EL (cell line): ENCODE measurements around the gene SNRNP27.
"Not testable (repeated sequence)": the region's sequence is repeated elsewhere in the genome, so short reads cannot be mapped to it uniquely, and the experiment has no call there.

Experiments
- DNase-seq: peaks from one replicate; pipeline ENCODE4 v3.0.0-alpha.2; 2016

The SNRNP27 gene, protein sequence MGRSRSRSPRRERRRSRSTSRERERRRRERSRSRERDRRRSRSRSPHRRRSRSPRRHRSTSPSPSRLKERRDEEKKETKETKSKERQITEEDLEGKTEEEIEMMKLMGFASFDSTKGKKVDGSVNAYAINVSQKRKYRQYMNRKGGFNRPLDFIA

DNA sequence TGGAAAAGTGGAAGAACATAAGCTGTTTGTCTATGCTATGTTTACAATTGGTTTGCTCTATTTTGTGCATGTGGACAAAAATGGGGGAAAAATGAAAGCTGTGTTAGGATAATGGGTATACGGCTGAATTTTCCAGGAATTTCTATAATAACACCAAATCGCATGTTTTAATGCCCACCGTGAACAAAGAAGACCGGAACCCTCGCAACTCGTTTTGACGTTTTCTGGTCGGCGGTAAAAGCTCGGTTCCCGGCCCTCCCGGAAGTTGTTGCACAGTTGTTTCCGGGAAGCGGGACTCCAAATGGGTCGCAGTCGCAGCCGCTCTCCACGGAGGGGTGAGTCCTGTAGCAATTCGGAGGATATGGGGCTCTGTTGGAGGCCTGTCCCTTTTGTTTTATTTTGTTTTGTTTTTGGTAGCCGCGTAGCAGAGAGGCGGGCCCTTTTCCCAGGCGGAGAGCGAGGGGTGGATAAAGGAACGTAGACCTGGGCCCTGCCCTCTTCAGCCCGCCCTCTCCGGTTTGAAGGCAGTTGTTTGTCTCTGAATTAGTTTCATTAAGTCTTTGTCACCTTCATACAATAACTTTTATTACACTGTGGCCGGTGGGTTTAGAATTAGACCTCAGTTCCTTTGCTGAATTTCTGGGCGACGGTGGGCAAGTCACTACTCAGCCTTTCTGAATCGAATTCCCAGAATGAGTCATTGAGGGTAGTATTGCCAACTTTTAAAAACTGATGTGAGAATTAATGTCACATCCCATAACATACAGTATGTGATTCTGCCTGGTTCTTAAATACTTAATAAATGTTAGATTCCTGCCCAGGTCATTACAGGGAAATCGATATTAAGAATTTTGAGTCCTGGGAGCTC is at the start of gene SNRNP27:
Gene SNRNP27, plus strand, starts transcription at position 273 of the 868 bp plus-strand sequence. Its CDS starts 29 bp downstream, at position 302.
- DNase-seq = peak; percentile 81

DNA sequence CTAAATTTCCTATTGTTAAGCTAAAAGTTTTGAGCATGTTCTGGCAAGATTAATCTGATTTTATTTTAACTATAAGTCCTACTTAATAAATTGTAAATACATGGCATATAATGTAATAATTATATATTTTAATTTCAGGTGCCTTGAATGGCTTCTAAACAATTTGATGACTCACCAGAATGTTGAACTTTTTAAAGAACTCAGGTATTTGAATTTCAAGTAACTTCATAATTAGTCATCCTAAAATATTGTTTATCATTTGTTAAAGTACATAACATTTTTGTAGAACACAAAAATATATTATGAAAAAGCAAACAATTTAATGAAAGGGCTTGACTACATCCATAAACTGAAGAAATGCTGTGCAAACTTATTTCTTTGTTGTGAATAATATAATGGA is 49.8 kb upstream of the SNRNP27 start:
- no peak for DNase-seq

DNA sequence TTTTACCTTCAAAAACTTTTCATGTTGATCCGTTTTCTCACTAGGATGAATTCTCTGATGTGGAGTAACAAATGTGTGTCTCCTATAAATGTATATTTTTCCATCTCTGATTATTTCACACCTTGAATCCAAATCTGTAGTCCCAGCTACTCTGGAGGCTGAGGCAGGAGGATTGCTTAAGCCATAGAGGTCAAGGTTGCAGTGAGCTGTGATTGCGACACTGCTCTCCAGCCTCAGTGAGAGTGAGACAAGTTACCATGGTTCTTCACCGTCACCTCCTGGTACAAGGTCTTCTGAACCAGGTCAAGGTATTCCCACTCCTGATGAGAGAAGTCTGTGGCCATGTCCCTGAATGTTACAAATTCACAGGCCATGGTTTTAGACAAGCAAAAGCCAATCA is 49.2 kb upstream of the SNRNP27 start:
- no peak for DNase-seq

DNA sequence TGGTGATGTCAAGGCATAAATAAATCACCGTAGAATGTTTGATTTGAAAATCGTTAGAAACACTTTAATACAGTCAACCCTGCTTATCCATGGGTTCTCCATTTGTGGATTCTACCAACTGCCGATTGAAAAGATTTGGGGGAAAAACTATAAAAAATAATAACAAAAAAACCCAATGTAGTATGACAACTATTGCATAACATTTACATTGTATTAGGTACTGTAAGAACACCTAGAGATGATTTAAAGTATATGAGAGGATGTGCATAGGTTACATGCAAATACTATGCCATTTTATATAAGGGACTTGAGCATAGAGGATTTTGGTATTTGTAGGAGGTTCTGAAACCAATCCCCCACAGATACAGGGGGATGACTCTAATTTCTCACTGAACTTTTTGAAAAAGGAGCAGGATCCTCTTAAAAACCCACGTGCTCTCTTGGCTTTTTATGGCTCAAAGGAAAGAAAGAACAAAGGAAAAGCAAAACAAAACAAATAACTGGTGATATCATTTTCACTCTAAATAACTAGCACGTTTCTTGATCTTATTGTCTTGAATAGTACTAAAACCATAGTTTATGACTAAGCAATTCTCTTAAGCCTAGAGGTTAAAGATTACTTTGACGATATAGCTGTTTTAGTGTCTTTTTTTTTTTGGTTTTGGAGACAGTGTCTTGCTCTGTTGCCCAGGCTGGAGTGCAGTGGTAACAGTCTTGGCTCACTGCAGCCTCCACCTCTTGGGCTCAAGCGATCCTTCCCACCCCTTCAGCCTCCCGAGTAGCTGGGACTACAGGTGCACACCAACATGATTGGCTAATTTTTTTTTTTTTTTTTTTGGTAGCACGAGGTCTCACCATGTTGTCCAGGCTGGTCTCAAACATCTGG is 47.3 kb upstream of the SNRNP27 start:
- no peak for DNase-seq

DNA sequence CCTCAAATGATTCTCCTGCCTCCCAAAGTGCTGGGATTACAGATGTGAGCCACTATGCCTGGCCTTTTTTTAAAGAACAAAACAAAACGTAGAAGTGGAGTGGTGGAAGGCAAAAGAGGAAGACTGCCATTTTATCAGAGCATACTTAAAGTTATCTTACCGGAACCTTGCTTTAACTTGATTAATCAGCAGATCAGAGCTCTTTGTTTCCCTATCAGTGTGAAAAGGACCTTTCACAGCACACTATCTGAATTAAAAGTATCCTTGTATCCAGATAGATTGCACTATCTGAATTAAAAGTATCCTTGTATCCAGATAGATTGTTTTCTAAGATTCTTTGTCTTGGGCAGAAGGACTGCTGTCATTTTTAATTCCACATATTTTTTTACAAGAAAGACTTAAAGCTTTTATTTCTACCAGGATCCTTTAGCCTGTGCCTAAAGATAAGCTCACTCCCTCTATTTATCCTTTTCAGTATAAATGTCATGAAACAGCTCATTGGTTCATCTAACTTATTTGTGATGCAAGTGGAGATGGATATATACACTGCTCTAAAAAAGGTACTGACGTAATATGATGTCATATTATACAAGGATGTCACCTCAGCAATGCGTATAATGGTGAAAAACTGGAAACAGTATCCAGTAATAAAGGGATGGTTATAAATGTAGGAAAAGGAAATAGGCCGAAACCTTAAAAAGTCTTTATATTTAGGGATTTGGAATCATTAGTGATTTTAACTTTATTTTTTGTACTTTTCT is 46.5 kb upstream of the SNRNP27 start:
- no peak for DNase-seq

DNA sequence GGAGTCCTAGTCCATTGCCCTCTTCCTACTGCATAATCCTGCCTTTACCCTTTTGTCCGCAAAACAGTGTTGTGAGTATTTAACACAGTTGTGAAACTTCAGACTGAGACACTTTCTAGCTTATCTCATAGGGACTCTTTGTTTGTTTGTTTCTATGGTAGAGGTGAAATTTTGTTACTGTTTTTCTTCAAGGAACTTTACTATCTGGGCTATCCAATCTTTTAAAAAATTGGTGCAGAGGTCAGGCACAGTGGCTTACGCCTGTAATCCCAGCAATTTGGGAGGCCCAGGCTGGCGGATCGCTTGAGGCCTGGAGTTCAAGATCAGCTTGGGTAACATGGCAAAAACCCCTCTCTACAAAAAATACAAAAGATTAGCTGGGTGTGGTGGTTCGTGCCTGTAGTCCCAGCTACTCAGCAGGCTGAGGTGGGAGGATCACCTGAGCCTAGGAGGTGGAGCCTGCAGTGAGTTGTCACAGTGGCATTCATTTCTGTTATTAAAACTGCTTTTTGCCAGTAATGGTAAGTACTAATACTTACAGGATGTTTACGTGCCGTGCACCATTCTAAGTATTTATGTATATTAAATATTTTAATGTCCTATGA is 45.5 kb upstream of the SNRNP27 start:
- DNase-seq = no peak

DNA sequence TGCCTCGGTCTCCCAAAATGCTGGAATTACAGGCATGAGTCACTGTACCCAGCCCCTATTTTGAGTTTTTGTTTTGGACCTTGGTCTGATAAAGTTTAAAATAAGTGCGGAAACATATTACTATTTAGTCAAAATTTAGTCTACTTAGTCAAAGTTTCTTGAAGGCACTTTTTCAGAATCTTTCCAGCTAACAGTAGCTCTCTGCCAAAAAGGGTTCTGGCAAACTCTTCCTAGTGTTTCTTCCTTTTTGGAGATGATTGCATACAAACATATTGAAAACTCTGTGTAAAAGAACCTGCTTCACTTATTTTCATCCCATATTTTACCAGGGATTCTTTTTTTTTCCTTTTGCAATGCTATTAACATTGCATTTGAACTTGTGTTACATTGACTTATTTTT is 35.5 kb upstream of the SNRNP27 start:
- no peak for DNase-seq

DNA sequence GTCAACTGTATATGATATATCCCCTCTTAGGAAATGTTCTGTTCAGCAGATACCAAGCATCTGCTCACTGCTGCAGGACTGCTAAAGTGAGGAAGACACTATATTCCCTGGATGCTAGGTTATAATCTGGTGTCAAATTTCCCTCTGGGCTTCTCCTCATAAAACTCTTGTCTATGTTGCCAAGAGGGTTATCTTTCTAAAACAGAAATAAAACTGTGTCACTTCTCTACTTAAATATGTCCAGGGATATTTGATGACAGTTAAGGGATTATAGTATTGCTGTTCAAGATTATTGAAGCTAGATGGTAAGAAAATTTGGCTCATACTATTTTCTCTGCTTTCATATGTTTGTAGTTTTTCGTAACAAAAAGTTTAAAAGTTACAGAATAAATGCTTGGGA is 30.5 kb upstream of the SNRNP27 start:
- DNase-seq = no peak

DNA sequence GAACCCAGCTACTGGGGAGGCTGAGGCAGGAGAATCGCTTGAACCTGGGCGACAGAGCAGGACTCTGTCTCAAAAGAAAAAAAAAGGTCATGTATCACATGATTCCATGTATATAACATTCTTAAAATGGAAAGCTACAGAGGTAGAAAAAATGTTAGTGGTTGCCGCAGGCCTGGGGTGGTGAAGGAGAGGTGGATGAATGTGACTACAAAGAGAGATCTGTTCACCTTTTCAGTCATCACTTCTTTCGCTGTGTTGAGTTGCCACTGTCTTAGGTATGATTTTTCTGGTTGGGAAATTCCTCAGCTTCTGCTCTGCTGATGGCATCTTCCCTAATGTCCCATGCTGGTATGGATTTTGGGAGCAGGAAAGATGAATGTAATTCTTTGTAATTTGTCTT is 5.3 kb upstream of the SNRNP27 start:
- DNase-seq = no peak

DNA sequence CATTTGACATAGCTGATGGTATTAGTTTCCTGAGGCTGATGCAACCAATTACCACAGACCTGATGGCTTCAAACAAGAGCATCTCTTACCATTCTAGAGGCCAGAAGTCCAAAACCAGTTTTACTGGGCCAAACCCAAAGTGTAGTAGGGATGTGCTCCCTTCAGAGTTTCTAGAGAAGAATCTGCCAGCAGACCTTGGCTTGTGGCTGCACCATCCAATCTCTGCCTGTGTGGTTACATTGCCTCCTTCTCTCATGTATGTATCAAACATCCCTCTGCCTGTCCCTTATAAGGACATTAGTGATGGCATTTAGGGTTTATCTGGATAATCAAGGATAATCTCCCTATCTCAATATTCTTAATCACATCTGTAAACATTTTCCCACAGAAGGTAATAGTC is 4.5 kb upstream of the SNRNP27 start:
- DNase-seq = no peak

DNA sequence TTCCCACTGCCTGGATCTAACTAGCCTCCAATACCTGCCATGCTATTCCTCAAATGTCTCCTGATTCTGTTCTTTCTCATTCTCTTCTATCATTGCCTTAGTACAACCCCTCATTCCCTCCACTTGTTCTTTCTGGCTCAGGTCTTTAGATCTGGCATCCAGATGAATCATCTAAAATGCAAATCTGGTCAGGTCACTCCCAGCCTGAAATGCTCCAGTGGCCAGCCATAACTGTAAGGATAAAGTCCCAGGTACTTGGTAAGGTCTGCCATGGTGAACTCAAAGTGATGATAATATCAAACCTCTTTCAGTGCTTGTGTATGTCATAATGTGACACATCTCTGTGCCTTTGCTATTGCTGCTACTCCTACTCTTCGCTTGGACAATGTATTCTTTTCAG is 2.9 kb upstream of the SNRNP27 start:
- DNase-seq = no peak

DNA sequence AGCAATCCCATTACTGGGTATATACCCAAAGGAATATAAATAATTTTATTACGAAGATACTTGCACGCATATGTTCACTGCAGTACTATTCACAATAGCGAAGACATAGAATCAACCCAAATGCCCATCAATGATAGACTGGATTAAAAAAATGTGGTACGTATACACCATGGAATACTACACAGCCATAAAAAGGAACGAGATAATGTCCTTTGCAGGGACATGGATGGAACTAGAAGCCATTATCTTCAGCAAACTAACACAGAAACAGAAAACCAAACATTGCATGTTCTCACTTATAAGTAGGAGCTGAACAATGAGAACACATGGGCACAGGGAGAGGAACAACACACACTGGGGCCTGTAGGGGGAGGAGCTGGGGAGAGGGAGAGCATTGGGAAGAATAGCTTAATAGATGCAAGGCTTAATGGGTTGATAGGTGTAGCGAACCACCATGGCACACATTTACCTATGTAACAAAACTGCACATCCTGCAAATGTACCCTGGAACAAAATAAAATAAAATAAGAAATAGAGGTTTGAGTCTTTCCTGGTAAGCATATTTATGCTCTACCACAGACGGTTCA is 825 bp upstream of the SNRNP27 start:
- DNase-seq = not testable (repeated sequence)

DNA sequence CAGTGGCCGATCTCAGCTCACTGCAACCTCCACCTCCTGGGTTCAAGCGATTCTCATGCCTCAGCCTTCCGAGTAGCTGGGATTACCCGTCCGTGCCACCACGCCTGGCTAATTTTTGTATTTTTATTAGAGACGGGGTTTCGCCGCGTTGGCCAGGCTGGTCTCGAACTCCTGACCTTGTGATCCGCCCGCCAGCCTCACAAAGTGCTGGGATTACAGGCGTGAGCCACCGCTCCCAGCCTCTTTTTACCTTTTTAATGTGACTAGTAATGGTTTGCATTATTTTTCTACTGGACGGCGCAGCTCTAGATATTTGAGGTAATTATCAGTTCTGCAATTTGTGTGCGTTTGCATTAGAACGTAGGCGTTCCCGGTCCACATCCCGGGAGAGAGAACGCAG is 981 bp downstream of the SNRNP27 start:
- DNase-seq = not testable (repeated sequence)

DNA sequence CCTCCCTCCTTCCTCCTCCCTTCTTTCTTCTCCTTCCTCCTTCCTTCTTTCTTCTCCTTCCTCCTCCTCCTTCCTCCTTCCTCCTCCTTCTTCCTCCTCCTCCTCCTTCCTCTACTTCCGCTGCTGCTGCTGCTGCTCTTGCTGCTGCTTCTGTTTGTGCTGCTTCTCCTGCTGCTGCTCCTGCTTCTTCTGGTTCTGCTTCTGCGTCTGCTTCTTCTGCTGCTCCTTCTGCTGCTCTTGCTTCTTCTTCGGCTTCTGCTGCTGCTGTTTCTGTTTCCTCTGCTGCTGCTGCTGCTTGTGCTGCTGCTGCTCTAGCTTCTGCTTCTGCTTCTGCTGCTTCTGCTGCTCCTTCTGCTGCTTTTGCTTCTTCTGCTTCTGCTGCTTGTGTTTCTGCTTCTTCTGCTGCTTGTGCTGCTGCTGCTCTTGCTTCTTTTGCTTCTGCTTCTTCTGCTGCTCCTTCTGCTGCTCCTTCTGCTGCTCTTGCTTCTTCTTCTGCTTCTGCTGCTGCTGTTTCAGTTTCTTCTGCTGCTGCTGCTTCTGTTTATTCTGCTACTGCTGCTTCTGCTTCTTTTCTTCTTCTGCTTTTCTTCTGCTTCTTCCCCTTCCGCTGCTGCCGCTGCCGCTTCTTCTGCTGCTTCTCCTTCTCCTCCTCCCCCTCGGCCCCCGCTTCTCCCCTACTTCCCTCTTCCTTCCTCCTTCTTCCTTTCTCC is 8.6 kb downstream of the SNRNP27 start:
- DNase-seq = no peak

DNA sequence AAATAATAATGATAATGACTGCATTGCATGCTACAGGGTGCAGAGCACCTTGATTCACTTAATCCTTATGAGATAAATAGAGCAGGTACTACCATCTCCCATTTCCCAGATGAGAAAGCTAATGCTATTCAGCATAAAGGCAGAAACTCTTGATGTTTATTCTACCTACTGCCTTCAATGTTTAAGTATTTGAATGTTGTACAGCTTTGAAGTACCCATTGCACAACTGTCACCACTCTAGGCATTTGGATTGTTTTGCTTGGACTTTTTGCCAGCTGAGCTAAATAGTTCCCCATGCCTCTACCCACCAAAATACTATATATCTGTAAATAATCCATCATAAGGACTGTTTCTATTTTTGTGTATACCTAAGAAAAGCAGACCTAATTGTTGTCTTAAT is 13.5 kb downstream of the SNRNP27 start:
- DNase-seq = no peak

DNA sequence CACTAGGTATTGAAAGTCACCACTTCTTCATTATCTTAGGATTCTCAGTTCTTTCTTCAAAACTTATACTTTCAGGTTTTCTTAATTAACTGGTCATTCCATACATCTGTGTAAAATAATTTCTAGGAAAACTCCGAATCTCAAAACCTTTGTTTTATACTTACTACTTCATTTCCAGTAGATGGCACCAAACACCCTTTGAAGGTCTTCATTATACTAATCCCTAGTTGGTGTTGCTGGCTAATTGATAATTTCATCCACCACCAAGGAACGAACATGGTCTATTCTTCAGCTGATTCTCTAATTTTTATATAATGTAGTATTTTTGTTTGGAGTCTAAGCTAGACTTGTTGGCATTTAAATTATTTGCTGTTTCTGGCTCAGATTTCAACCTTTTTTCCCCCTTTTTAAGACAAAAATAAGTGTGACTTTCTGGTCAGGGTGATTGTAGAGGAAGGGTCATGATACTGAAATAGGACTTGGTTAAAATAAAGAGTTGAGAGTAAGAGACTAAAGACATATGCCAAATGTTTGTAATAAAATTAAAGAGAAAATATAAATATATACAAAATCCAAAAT is 18.3 kb downstream of the SNRNP27 start:
- DNase-seq = peak; percentile 58

DNA sequence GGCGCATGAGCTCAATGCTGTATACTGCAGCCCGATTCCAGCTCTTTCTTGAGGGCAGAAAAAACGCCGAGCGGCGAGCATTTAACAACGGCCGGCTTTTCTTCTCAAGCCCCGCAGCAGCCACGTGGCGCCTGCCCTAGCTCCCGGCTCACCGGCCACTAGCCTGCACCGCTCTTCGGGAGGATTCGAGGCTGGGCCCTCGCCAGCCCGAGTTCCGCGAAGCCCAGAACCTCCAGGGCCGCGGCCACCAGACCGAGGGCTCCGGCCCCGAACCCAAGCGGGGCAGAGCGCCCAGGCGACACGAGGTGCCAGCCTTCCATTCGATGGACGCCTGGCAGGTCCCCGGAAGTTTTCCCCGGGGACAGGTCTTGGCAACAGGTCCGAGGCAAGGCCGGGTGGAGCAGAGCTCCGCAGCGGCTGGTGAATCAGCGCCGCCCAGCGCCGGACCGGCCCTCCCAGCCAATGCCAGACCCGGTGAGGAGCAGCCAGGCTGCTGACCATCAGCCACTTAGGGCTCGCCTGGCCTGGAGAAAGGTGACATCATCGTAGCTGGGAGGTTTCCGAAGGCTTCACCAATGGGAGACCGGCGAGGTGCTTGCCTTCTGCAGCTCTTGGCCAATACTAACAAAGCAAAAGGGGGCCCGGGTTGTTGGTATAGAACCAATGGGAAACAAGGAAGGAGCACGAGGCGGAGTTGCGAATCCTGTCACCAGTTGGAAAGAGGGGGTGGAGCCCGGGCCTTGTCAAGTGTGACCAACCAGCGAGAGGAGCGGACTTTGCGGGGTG is 20.6 kb downstream of the SNRNP27 start:
- peak; percentile 100 for DNase-seq

DNA sequence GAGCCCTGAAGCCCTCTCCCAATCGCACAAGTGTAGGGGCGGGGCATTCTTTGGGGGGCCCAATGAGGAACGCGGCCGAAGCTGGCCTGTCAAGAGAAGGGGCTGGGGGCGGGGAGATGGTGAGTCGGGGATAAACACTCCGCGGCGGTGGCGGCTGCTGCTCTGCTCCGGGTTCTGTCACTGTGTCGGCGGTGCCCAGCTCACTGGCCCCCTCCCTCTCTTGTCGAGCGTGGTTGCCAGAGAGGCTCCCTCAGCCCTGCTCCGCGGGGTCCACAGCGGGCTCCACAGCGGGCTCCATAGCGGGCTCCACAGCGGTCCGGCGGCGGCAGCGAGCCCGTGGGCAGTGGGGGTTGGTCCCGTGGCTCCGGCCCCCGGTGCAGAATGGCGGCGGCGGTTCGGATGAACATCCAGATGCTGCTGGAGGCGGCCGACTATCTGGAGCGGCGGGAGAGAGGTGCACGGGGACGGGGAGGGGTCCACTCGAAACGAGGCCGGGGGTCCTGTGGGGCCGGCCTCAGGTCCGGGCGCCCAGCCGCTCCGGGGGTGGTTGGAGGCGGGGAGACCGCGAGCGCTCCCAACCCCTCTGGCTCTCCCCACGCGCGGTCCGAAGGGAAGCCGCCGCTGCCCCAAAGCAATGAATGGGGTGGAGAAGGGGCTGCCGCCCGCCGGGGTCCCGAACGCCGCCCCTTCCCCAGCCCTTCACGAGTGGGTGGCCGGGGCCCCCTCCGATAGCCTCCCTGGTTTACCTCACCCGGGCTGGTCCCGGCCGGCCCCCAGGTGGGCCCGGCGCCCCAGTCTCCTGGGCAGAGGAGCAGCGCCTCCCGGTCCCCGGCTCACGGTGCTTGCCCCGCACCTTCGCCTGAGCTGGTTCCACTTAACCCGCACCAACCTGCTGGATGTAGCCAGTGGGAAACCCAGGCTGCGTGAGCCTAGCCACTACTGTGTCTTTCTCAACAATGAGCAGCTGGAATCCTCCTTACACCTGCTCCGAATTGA is 21.5 kb downstream of the SNRNP27 start, which contains the start of gene MXD1:
Gene MXD1, plus strand, starts transcription at position 160 of the 996 bp plus-strand sequence. Its CDS starts 222 bp downstream, at position 382.
- DNase-seq = no peak

DNA sequence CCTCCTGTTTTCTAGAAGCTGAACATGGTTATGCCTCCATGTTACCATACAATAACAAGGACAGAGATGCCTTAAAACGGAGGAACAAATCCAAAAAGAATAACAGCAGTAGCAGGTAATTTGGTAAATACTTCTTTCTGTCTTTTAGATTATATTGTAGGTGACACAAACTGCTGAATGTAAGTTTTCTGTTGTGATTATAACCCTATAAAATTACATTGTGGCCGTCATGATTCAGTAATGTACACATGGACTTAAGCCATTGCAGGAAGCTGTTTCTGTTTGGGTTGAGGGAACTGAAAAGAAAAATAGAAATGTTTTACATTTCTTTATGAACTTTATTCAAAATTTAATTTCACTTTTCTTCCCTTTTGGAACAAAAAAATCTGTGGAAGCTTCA is 22.4 kb downstream of the SNRNP27 start:
- no peak for DNase-seq
